HEK293 (cell line): ENCODE data around the gene INKA2.

Source experiments
- CTCF ChIA-PET: fragments of 350-600 bp; formaldehyde crosslinking; extraction: SDS; loops from one replicate; lab custom pipeline; 2021; ENCODE audit warnings: antibody characterized with exemption; lab: Yijun Ruan, JAX
- POLR2A ChIA-PET: fragments of 300-600 bp; formaldehyde crosslinking; extraction: SDS; loops from one replicate; lab custom pipeline; 2020; ENCODE audit warnings: antibody characterized with exemption, inconsistent platforms; lab: Yijun Ruan, JAX
- H3K27ac ChIP-seq: fragments of 200-500 bp; sonication (Bioruptor generic); 2 replicates; pipeline ENCODE4 v1.5.1; 2014; ENCODE audit warnings: low read depth, low read length, control low read depth, inconsistent platforms; ENCODE audit errors: extremely low read depth
- H3K36me3 ChIP-seq, 2 experiments: fragments of 200-500 bp in 1 of 2; sonication (Bioruptor generic) in 1 of 2; 1 replicate in 1 of 2; 2 replicates in 1 of 2; pipeline ENCODE4 v1.5.1; 2014 to 2017; ENCODE audit warnings: inconsistent platforms in 2 of 2, low read length in 2 of 2; ENCODE audit not compliant: control insufficient read depth in 2 of 2, insufficient read depth in 1 of 2
- H3K4me1 ChIP-seq: fragments of 200-500 bp; sonication (Bioruptor generic); 2 replicates; pipeline ENCODE4 v1.5.1; 2014; ENCODE audit warnings: mild to moderate bottlenecking, low read length, inconsistent platforms; ENCODE audit not compliant: control insufficient read depth, insufficient read depth
- H3K4me3 ChIP-seq: 2 replicates; pipeline ENCODE4 v1.5.1; 2011; ENCODE audit warnings: low read depth, mild to moderate bottlenecking, control low read depth, low read length, moderate library complexity
- H3K9me3 ChIP-seq: fragments of 200-500 bp; sonication (Bioruptor generic); 2 replicates; pipeline ENCODE4 v1.5.1; 2014; ENCODE audit warnings: low read depth, low read length, inconsistent platforms; ENCODE audit not compliant: control insufficient read depth, insufficient read depth
- FEZF1 ChIP-seq: fragments of 450-650 bp; formaldehyde crosslinking; IDR thresholded peaks from 2 replicates; pipeline ENCODE4 v1.5.1; 2016; ENCODE audit warnings: missing biosample characterization, missing genetic modification characterization
- HOXC10 ChIP-seq: sonication (generic); formaldehyde crosslinking; IDR thresholded peaks from 2 replicates; pipeline ENCODE4 v1.8.1; 2023; ENCODE audit warnings: mild to moderate bottlenecking, missing genetic modification reagents
- IKZF3 ChIP-seq: fragments of 450-650 bp; IDR thresholded peaks from 2 replicates; pipeline ENCODE4 v1.5.0; 2018; ENCODE audit warnings: missing biosample characterization, mild to moderate bottlenecking, missing genetic modification characterization, moderate library complexity
- KLF1 ChIP-seq: fragments of 450-650 bp; formaldehyde crosslinking; IDR thresholded peaks from 2 replicates; pipeline ENCODE4 v1.5.1; 2016; ENCODE audit warnings: missing biosample characterization, missing genetic modification characterization
- OSR2 ChIP-seq: fragments of 450-650 bp; formaldehyde crosslinking; IDR thresholded peaks from 2 replicates; pipeline ENCODE4 v1.5.1; 2016; ENCODE audit warnings: missing biosample characterization, missing genetic modification characterization
- PATZ1 ChIP-seq: fragments of 450-650 bp; formaldehyde crosslinking; IDR thresholded peaks from 2 replicates; pipeline ENCODE4 v1.5.1; 2016; ENCODE audit warnings: missing biosample characterization, missing genetic modification characterization
- PRDM1 ChIP-seq: fragments of 450-650 bp; formaldehyde crosslinking; IDR thresholded peaks from 2 replicates; pipeline ENCODE4; 2016; ENCODE audit warnings: missing biosample characterization, missing genetic modification characterization
- ZBTB21 ChIP-seq: fragments of 450-650 bp; formaldehyde crosslinking; IDR thresholded peaks from 2 replicates; pipeline ENCODE4 v1.5.1; 2017; ENCODE audit warnings: missing biosample characterization, missing genetic modification characterization
- ZBTB44 ChIP-seq: fragments of 450-650 bp; IDR thresholded peaks from 2 replicates; pipeline ENCODE4 v1.5.1; 2018; ENCODE audit warnings: missing biosample characterization, mild to moderate bottlenecking, missing genetic modification characterization
- ZFP69B ChIP-seq: fragments of 450-650 bp; formaldehyde crosslinking; IDR thresholded peaks from 2 replicates; pipeline ENCODE4 v1.5.1; 2016; ENCODE audit warnings: missing biosample characterization, missing genetic modification characterization
- ZNF169 ChIP-seq: fragments of 450-650 bp; formaldehyde crosslinking; IDR thresholded peaks from 2 replicates; pipeline ENCODE4 v1.5.1; 2016; ENCODE audit warnings: missing biosample characterization, missing genetic modification characterization
- ZNF18 ChIP-seq: fragments of 450-650 bp; formaldehyde crosslinking; IDR thresholded peaks from 2 replicates; pipeline ENCODE4 v1.5.1; 2016; ENCODE audit warnings: missing biosample characterization, missing genetic modification characterization
- ZNF202 ChIP-seq: fragments of 450-650 bp; formaldehyde crosslinking; IDR thresholded peaks from 2 replicates; pipeline ENCODE4 v1.5.1; 2016; ENCODE audit warnings: missing biosample characterization, missing genetic modification characterization, borderline replicate concordance
- ZNF426 ChIP-seq: fragments of 450-650 bp; formaldehyde crosslinking; IDR thresholded peaks from 2 replicates; pipeline ENCODE4 v1.5.1; 2017; ENCODE audit warnings: missing biosample characterization, missing genetic modification characterization, mild to moderate bottlenecking, inconsistent platforms, moderate library complexity
- ZNF473 ChIP-seq: fragments of 450-650 bp; formaldehyde crosslinking; IDR thresholded peaks from 2 replicates; pipeline ENCODE4 v1.5.1; 2017; ENCODE audit warnings: missing biosample characterization, missing genetic modification characterization
- ZNF571 ChIP-seq: fragments of 450-650 bp; formaldehyde crosslinking; IDR thresholded peaks from 2 replicates; pipeline ENCODE4 v1.5.0; 2017; ENCODE audit warnings: missing biosample characterization, missing genetic modification characterization
- TF ChIP-seq, protein P1 (sequence below): fragments of 450-650 bp; formaldehyde crosslinking; IDR thresholded peaks from 2 replicates; pipeline ENCODE4 v1.5.1; 2016; ENCODE audit warnings: missing biosample characterization, missing genetic modification characterization, low read depth

INKA2 gene

DNA sequence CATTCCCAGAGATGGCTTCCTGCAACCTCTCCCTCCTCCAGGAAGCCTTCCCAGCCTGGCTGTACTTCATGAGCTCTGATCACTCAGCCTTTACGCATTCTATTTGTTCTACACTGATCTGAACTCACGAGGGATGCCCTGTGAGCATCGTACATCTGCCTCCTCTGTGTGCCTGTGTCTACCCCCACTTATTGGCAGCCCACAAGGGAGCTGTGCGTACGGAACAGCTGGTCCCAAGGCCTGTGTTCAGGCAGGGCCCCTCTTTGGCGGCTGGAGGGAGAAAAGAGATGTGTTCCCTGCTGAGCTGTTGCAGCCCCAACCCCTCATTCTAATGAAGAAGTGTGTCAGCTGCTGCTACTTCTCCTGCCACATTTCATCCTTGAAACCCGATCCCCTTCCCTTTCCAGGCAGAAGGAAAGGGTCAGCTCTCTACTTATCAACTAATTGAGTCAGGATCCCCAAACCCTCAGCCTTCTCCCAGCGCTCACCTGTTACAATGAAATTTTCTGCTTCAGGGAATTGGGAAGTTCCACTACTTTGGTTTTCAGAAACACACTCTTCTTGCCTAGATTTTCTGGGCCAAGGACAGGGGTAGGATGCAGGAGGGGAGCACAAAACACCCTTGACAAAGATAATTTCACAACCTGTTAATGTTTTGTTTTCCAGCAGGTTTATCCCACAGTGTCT is 3.2 kb downstream of the INKA2 start (continued):
- TF ChIP-seq KLF1, result no peak
- TF ChIP-seq FEZF1 (tag by site-specific recombination), result peak; percentile 49; the same call in 1 of the 2 replicates
- 0 out of 2 replicates have a peak, but pooled peaks have one; percentile 31 for TF ChIP-seq PATZ1
- TF ChIP-seq OSR2 (tag by site-specific recombination), result peak; percentile 85
- 0 out of 2 replicates have a peak, but pooled peaks have one; percentile 28 for TF ChIP-seq IKZF3 (tag by site-specific recombination)
- no peak for TF ChIP-seq ZFP69B
- TF ChIP-seq ZNF473 (tag by site-specific recombination), result no peak
- TF ChIP-seq PRDM1 (tag by site-specific recombination), result peak; percentile 28; the same call in 1 of the 2 replicates
- TF ChIP-seq ZNF202, result no peak
- no peak for TF ChIP-seq ZNF571
- TF ChIP-seq ZBTB21 (tag by site-specific recombination), result no peak

DNA sequence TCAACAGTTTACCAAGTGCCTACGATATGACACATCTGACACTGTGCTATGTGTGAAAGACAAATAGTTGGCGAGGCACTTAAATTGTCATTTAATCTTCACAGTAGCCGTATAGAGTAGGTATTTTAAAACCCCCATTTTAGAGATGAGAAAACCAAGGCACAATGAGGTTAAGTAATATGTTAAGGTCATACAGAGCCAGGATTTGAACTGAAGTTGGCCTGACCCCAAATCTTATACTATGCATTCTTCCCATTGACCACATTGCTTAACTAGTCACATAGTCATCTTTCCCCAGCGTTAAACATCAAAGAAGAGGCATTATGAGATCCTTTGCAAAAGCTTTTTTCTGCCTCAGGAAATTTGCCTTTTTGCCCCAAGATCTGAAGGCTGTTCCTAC is 3.9 kb downstream of the INKA2 start:
- ChIA-PET POLR2A (interaction anchor here (1.0 kb wide), 1 partner anchor 20 kb away, joined by 3 read pairs; no protein-coding TSS in a partner anchor), CTCF (interaction anchor here (1.4 to 6.0 kb wide), 6 partner anchors 10 to 227 kb away, joined by 3 to 44 read pairs (median 6); no protein-coding TSS in a partner anchor)
- TF ChIP-seq ZNF426 (tag by site-specific recombination) (no peak), ZNF169 (tag by site-specific recombination) (no peak), ZBTB44 (tag by site-specific recombination) (no peak), ZFP69B (no peak), ZNF18 (tag by site-specific recombination) (no peak), HOXC10 (CRISPR knock-in tag) (no peak), ZBTB21 (tag by site-specific recombination) (no peak)
- TF ChIP-seq, protein P1, sequence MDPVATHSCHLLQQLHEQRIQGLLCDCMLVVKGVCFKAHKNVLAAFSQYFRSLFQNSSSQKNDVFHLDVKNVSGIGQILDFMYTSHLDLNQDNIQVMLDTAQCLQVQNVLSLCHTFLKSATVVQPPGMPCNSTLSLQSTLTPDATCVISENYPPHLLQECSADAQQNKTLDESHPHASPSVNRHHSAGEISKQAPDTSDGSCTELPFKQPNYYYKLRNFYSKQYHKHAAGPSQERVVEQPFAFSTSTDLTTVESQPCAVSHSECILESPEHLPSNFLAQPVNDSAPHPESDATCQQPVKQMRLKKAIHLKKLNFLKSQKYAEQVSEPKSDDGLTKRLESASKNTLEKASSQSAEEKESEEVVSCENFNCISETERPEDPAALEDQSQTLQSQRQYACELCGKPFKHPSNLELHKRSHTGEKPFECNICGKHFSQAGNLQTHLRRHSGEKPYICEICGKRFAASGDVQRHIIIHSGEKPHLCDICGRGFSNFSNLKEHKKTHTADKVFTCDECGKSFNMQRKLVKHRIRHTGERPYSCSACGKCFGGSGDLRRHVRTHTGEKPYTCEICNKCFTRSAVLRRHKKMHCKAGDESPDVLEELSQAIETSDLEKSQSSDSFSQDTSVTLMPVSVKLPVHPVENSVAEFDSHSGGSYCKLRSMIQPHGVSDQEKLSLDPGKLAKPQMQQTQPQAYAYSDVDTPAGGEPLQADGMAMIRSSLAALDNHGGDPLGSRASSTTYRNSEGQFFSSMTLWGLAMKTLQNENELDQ (tag by site-specific recombination), result no peak
- peaks cover 21% of the 10 kb centered on the region for H3K4me1 ChIP-seq
- H3K9me3 ChIP-seq, result no peaks in the 10 kb centered on the region
- H3K27ac ChIP-seq, result no peak overlapping the region
- no peaks in the 10 kb centered on the region for H3K36me3 ChIP-seq
- no peak overlapping the region for H3K4me3 ChIP-seq
